B cell (primary cell): ENCODE measurements around the gene SPTAN1. TPM values are rescaled to one million over a fixed set of nuclear protein-coding genes. Genes with fewer than 3 reads are reported as not detected.
A peak's percentile ranks its signal among the peaks of the same experiment; 100 is the strongest.
"Not testable (repeated sequence)": the region's sequence is repeated elsewhere in the genome, so short reads cannot be mapped to it uniquely, and the experiment has no call there.

ENCODE experiments used
- ATAC-seq: fragments of 200-7000 bp; cut with Tn5 transposase; one replicate; pipeline ENCODE4 v1.10.0; 2021; ENCODE audit warnings: low read depth, mild to moderate bottlenecking, moderate number of reproducible peaks, moderate library complexity
- CTCF ChIA-PET: fragments of 350-600 bp; sonication (Branson Sonifier 250); formaldehyde crosslinking; loops from one replicate; lab custom pipeline; 2021; ENCODE audit warnings: antibody characterized with exemption, inconsistent platforms; lab: Charles Lee
- POLR2A ChIA-PET: fragments of 350-600 bp; sonication (Branson Sonifier 250); formaldehyde crosslinking; loops from one replicate; lab custom pipeline; 2021; ENCODE audit warnings: antibody characterized with exemption; lab: Charles Lee
- DNase-seq: peaks from one replicate; pipeline ENCODE4 v3.0.0; 2013
- H2AFZ ChIP-seq: 2 replicates; pipeline ENCODE4 v1.6.1; 2012; ENCODE audit warnings: mild to moderate bottlenecking, low read depth, low read length; ENCODE audit not compliant: insufficient read depth, poor library complexity, severe bottlenecking
- H3K27ac ChIP-seq, 2 donors: 1 replicate in 1 of 2; 2 replicates in 1 of 2; pipeline ENCODE4 v1.5.1; 2012 to 2013; ENCODE audit warnings: low read length in 2 of 2, mild to moderate bottlenecking in 2 of 2, moderate library complexity in 1 of 2
- H3K27me3 ChIP-seq, 4 experiments: fragments of 200-600 bp in 1 of 4; sonication (generic) in 1 of 4; replicated peaks in 1 of 4; 1 replicate in 2 of 4; 2 replicates in 2 of 4; pipeline versions ENCODE4 v1.6.1 to v1.7.0; 2013 to 2016; ENCODE audit warnings: low read length in 3 of 4, mild to moderate bottlenecking in 2 of 4, mixed read lengths in 1 of 4, moderate library complexity in 1 of 4; ENCODE audit not compliant: insufficient read depth in 4 of 4, control insufficient read depth in 3 of 4; ENCODE audit errors: control extremely low read depth in 1 of 4
- H3K36me3 ChIP-seq, 2 experiments: replicated peaks in 1 of 2; 1 replicate in 1 of 2; 2 replicates in 1 of 2; pipeline versions ENCODE4 v1.6.1 to v1.7.1; 2013; ENCODE audit warnings: low read length in 1 of 2; ENCODE audit not compliant: insufficient read depth in 2 of 2, control insufficient read depth in 1 of 2; ENCODE audit errors: control extremely low read depth in 1 of 2, extremely low read depth in 1 of 2
- H3K4me1 ChIP-seq, 2 donors: fragments of 200-600 bp in 1 of 2; sonication (generic) in 1 of 2; 1 replicate in 1 of 2; 2 replicates in 1 of 2; pipeline versions ENCODE4 v1.5.1 to v1.6.1; 2013 to 2017; ENCODE audit warnings: low read length in 2 of 2; ENCODE audit not compliant: control insufficient read depth in 2 of 2, insufficient read depth in 2 of 2
- H3K4me2 ChIP-seq: replicated peaks from 2 replicates; pipeline ENCODE3; 2012; ENCODE audit warnings: mild to moderate bottlenecking, low read depth, low read length; ENCODE audit not compliant: poor library complexity, severe bottlenecking
- H3K4me3 ChIP-seq, 5 experiments: fragments of 200-600 bp in 1 of 5; sonication (generic) in 1 of 5; 1 replicate in 3 of 5; 2 replicates in 2 of 5; pipeline versions ENCODE4 v1.5.1 to v1.7.0; 2011 to 2016; ENCODE audit warnings: low read length in 4 of 5, mild to moderate bottlenecking in 4 of 5, low read depth in 2 of 5, control low read depth in 1 of 5, moderate library complexity in 1 of 5; ENCODE audit not compliant: insufficient read depth in 1 of 5; ENCODE audit errors: control extremely low read depth in 1 of 5, extremely low read depth in 1 of 5
- H3K79me2 ChIP-seq: fragments of 200-600 bp; sonication (generic); one replicate; pipeline ENCODE4 v1.6.0; 2016; ENCODE audit warnings: low read length; ENCODE audit not compliant: control insufficient read depth, insufficient read depth
- H3K9ac ChIP-seq: fragments of 200-600 bp; sonication (generic); 2 replicates; pipeline ENCODE4 v1.6.1; 2017; ENCODE audit warnings: mild to moderate bottlenecking, low read length, moderate library complexity
- H3K9me3 ChIP-seq, 3 donors: one replicate each; pipeline versions ENCODE4 v1.6.1 to v1.7.1; 2013; ENCODE audit warnings: low read length in 2 of 3; ENCODE audit not compliant: control insufficient read depth in 2 of 3, insufficient read depth in 1 of 3; ENCODE audit errors: control extremely low read depth in 1 of 3
- H4K20me1 ChIP-seq: 2 replicates; pipeline ENCODE4 v1.6.0; 2012; ENCODE audit warnings: mild to moderate bottlenecking, low read length; ENCODE audit not compliant: insufficient read depth, control insufficient read depth, poor library complexity, severe bottlenecking
- H3K27ac Mint-ChIP-seq: one replicate; pipeline ENCODE4 v1.8.0; 2021; ENCODE audit warnings: mixed read lengths
- H3K27me3 Mint-ChIP-seq: one replicate; pipeline ENCODE4 v1.8.0; 2021; ENCODE audit warnings: mixed read lengths
- H3K4me1 Mint-ChIP-seq: one replicate; pipeline ENCODE4 v1.8.0; 2021; ENCODE audit warnings: mixed read lengths
- H3K4me3 Mint-ChIP-seq: one replicate; pipeline ENCODE4 v1.8.0; 2021; ENCODE audit warnings: mixed read lengths
- H3K9me3 Mint-ChIP-seq: one replicate; pipeline ENCODE4 v1.8.0; 2022; ENCODE audit warnings: mixed read lengths; ENCODE audit not compliant: insufficient read depth
- CTCF ChIP-seq: fragments of 200-600 bp; IDR thresholded peaks from one replicate; pipeline ENCODE4 v1.8.0; 2022; ENCODE audit warnings: antibody characterized with exemption, mild to moderate bottlenecking
- EZH2 ChIP-seq: IDR thresholded peaks from 2 replicates; pipeline ENCODE4 v1.6.1; 2012; ENCODE audit warnings: borderline replicate concordance, low read depth, mild to moderate bottlenecking, moderate library complexity, low read length; ENCODE audit not compliant: insufficient read depth, poor library complexity, severe bottlenecking
- WGBS: methylation state at CpG from one replicate; pipeline ENCODE4 v1.1.5; 2013; ENCODE audit warnings: missing lambda C conversion rate; ENCODE audit not compliant: insufficient coverage; 5-methylcytosine and 5-hydroxymethylcytosine counted together
- intact Hi-C: fragments of 100-400 bp; cut with micrococcal nuclease; formaldehyde crosslinking; loops from one replicate; pipeline ENCODE4 v1.10.0; 2022
- polyA plus RNA-seq: library from polyadenylated mRNA; depleted of rRNA; stranded (reverse); fragments of >200 nt; gene quantifications from 2 replicates; pipeline ENCODE4 v1.2.3, GENCODE V29; 2012
- total RNA-seq, 2 donors: library from RNA; stranded (reverse); fragments of 120-200 nt in 1 of 2; gene quantifications; 1 replicate in 1 of 2; 2 replicates in 1 of 2; pipeline versions ENCODE4 v1.2.3 to v1.2.4, GENCODE V29; 2013 to 2022

The SPTAN1 gene
- total and polyA plus RNA-seq, 2 donors (not counting 1 experiment from before 2014, with no cell fraction given): 129 to 351 TPM

- no peaks in the 10 kb centered on the region for H3K9me3 Mint-ChIP-seq
- H3K27ac Mint-ChIP-seq: peak overlapping the region; percentile 100
- H4K20me1 ChIP-seq: no peaks in the 10 kb centered on the region
- H2AFZ ChIP-seq: peak overlapping the region; percentile 100
- ATAC-seq (no peak), DNase-seq (no peak)
- H3K9me3 ChIP-seq: no peaks in the 10 kb centered on the region
- H3K4me3 Mint-ChIP-seq: peak overlapping the region; percentile 96
- WGBS: 100% methylated on average over 7 of the region's 13 CpGs
- H3K27ac ChIP-seq: peak overlapping the region; percentile 92 to 95
- no peaks in the 10 kb centered on the region for H3K27me3 ChIP-seq
- H3K4me3 ChIP-seq: peak overlapping the region; percentile 49 to 97 (median 89)
- peak overlapping the region; percentile 91 for H3K4me2 ChIP-seq
- H3K4me1 ChIP-seq: peaks cover 2 to 14% of the 10 kb centered on the region in 2 donors
- peaks cover 13% of the 10 kb centered on the region for H3K4me1 Mint-ChIP-seq
- H3K27me3 Mint-ChIP-seq: no peaks in the 10 kb centered on the region
- ChIA-PET CTCF (interaction anchor here (0.7 to 1.2 kb wide), 2 partner anchors 26 to 45 kb away, joined by 3 to 4 read pairs; partner anchors contain the start of gene PKN3), POLR2A (interaction anchor here (0.9 to 1.8 kb wide), 7 partner anchors 8 to 35 kb away, joined by 3 to 9 read pairs (median 5); partner anchors contain the start of gene SET)
- H3K79me2 ChIP-seq: peaks cover 2% of the 10 kb centered on the region
- H3K9ac ChIP-seq: peak overlapping the region; percentile 94
- no peaks in the 10 kb centered on the region for H3K36me3 ChIP-seq
- TF ChIP-seq EZH2 (no peak), CTCF (no peak)
- intact Hi-C loops: loop anchor here (1.0 to 5.0 kb wide), 4 partner anchors 45 to 115 kb away; partner anchors contain the start of genes PKN3, SPTAN1, ZDHHC12 and ZER1
Observed at GRCh38 chr9:128657344-128657704, 104.9 kb downstream of the SPTAN1 start.

- Mint-ChIP-seq H3K4me3 (no peak overlapping the region), H3K4me1 (peaks cover 13% of the 10 kb centered on the region), H3K9me3 (no peaks in the 10 kb centered on the region), H3K27me3 (no peaks in the 10 kb centered on the region), H3K27ac (peak overlapping the region; percentile 46)
- 100% methylated on average over 2 of the region's 3 CpGs for WGBS
- DNase-seq (no peak), ATAC-seq (no peak)
- H3K27ac ChIP-seq: no peak overlapping the region
- H3K4me2 ChIP-seq: no peak overlapping the region
- no peak overlapping the region for H3K4me3 ChIP-seq
- H3K4me1 ChIP-seq: peaks cover 2 to 14% of the 10 kb centered on the region in 2 donors
- intact Hi-C loops: loop anchor here (1.0 to 5.0 kb wide), 4 partner anchors 45 to 115 kb away; partner anchors contain the start of genes PKN3, SPTAN1, ZDHHC12 and ZER1
- no peaks in the 10 kb centered on the region for H3K9me3 ChIP-seq
- ChIA-PET CTCF (interaction anchor here (0.7 to 1.2 kb wide), 2 partner anchors 26 to 44 kb away, joined by 3 to 4 read pairs; partner anchors contain the start of gene PKN3), POLR2A (interaction anchor here (0.6 to 1.8 kb wide), 9 partner anchors 8 to 368 kb away, joined by 3 to 9 read pairs (median 5); partner anchors contain the start of genes SET and SPOUT1)
- H3K36me3 ChIP-seq: no peaks in the 10 kb centered on the region
- peak overlapping the region; percentile 100 for H2AFZ ChIP-seq
- H3K27me3 ChIP-seq: no peaks in the 10 kb centered on the region
- H4K20me1 ChIP-seq: no peaks in the 10 kb centered on the region
- H3K79me2 ChIP-seq: peaks cover 2% of the 10 kb centered on the region
- no peak overlapping the region for H3K9ac ChIP-seq
- TF ChIP-seq CTCF: no peak
- TF ChIP-seq EZH2: no peak
Observed at GRCh38 chr9:128657796-128658195, 105.4 kb downstream of the SPTAN1 start.

- H3K27me3 ChIP-seq, H4K20me1 ChIP-seq, DNase-seq, H3K79me2 ChIP-seq, intact Hi-C loops, H3K4me1 ChIP-seq, H3K27ac Mint-ChIP-seq, ATAC-seq, H2AFZ ChIP-seq, H3K4me3 Mint-ChIP-seq, H3K4me3 ChIP-seq, H3K9me3 ChIP-seq, H3K9me3 Mint-ChIP-seq, H3K27ac ChIP-seq, H3K4me1 Mint-ChIP-seq, H3K27me3 Mint-ChIP-seq, H3K36me3 ChIP-seq, H3K9ac ChIP-seq, H3K4me2 ChIP-seq: not testable (repeated sequence)
- ChIA-PET CTCF (interaction anchor here (0.6 to 0.8 kb wide), 2 partner anchors 28 to 271 kb away, joined by 3 to 4 read pairs; no protein-coding TSS in a partner anchor), POLR2A (interaction anchor here (0.7 kb wide), 1 partner anchor 294 kb away, joined by 3 read pairs; no protein-coding TSS in a partner anchor)
- WGBS: 95% methylated on average over 6 of the region's 8 CpGs
Observed at GRCh38 chr9:128666481-128666941, 114.1 kb downstream of the SPTAN1 start.
